Measurements from ENCODE around the gene ATXN7. TPM values are rescaled to one million over a fixed set of nuclear protein-coding genes. Genes with fewer than 3 reads are reported as not detected.

The ATXN7 gene
- total and polyA plus RNA-seq, 2 of the 13 experiments (the other 11 are each of a cell fraction or from before 2014, with no cell fraction given): 13.8 to 20.0 TPM

DNA sequence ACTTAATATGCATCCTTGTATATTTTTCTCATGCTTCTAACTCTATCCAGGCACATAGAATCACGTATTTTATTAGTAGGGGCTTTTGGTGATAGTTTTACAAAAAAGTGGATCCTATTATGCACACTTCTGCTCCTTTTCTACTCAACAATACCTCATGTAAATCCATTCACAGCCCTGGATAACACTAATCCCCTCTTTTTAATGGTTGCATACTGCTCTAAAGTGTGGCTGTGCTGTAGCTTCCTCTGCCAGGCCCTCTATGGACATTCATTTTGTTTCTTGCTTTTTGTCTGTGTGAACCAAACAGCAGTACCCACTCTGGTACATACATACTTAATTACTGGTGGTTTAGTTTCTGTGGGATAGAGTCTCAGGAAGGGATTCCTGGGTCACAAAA is 99.8 kb downstream of the ATXN7 start (continued):
- TF ChIP-seq BCL3 (CRISPR knock-in tag; IDR thresholded peaks at IDR 0.05) (no peak), ZNF737 (CRISPR knock-in tag; IDR thresholded peaks at IDR 0.05; ENCODE audit: borderline replicate concordance) (no peak), HNRNPH1 (optimal IDR thresholded peaks at IDR 0.05; ENCODE audit: low read depth, low read length) (no peak), ZNF326 (CRISPR knock-in tag; IDR thresholded peaks at IDR 0.05; ENCODE audit: borderline replicate concordance) (no peak)
- TF ChIP-seq, protein P1, sequence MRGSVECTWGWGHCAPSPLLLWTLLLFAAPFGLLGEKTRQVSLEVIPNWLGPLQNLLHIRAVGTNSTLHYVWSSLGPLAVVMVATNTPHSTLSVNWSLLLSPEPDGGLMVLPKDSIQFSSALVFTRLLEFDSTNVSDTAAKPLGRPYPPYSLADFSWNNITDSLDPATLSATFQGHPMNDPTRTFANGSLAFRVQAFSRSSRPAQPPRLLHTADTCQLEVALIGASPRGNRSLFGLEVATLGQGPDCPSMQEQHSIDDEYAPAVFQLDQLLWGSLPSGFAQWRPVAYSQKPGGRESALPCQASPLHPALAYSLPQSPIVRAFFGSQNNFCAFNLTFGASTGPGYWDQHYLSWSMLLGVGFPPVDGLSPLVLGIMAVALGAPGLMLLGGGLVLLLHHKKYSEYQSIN (CRISPR knock-in tag; IDR thresholded peaks at IDR 0.05; ENCODE audit: borderline replicate concordance): no peak

DNA sequence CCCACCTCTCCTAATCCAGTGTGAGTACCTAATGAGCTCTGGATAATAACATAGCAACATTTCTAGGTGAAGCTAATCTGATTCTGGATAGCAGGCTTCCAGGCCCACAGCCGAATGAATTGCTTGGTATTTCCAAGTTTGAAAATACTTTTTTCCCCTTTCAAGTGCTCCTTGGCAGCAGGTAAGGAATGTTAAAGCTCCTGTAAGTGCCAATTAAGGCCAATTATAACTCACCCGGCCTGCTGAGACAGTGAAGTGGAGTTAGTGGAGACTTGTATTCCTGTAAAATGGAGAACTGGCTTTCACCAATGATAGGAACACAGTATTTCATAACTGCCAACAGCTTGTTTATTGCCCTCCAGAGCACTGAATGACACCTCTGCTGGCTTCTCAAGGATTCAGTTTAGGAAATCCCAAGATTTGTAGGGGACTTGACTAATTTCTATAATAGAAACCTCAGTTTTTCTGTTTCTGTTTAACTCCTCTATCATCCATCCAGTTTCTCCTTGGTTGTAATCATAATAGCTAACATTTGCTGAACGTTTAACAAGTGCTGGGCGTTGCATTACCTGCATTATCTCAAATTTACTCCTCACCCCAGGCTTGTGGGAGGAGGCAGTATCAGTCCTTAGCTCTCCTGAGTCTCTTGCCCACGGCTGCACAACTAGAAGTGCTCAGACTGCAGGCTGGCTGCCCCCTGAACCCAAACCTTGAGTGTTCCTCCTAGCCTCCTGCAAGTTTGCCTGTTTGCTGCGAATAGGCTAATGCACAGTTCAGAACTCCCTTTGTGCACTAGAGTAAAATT is 101.2 kb downstream of the ATXN7 start:
- no TSS peak for BruUV-seq (replicated peaks)
- POLR2A ChIA-PET: no interaction called here
- H3K27me3 ChIP-seq (ENCODE audit: control insufficient read depth in 1 of 2, insufficient read depth in 2 of 2, low read length in 2 of 2): no peaks in the 10 kb centered on the region
- in situ Hi-C loops (cut with HindIII; ENCODE audit: extremely low pct_ligation_motif_present, low pct_unique_long_range_greater_than_20kb) (loop anchor here (5.0 kb wide), 1 partner anchor 32 kb away; no protein-coding TSS in a partner anchor), intact Hi-C loops (cut with micrococcal nuclease; ENCODE audit: unreplicated experiment) (loop anchor here (5.0 kb wide), 2 partner anchors 53 to 57 kb away; partner anchors contain the start of genes PSMD6 and SCAANT1)
- no peak for DNase-seq (ENCODE audit: low spot score)
- no peak overlapping the region for H3K4me3 ChIP-seq (replicated peaks in 1 of 3; ENCODE audit: insufficient read depth in 1 of 3, low read depth in 2 of 3, low read length in 3 of 3)
- no peaks in the 10 kb centered on the region for H3K9me3 ChIP-seq (ENCODE audit: low read length)
- H3K27ac ChIP-seq (ENCODE audit: extremely low read length, insufficient read depth, low read length): no peak overlapping the region
- H4K20me1 ChIP-seq (ENCODE audit: insufficient read depth, low read length): no peaks in the 10 kb centered on the region
- no peaks in the 10 kb centered on the region for H3K36me3 ChIP-seq (replicated peaks in 1 of 2; ENCODE audit: control insufficient read depth in 1 of 2, insufficient read depth in 2 of 2, low read length in 2 of 2)
- 93% methylated on average over 6 of the region's 6 CpGs for WGBS (ENCODE audit: low lambda C conversion rate)
- FAIRE-seq: no peak
- H3K4me1 ChIP-seq (ENCODE audit: insufficient read depth, low read length): peaks cover 32% of the 10 kb centered on the region
- no peak overlapping the region for H3K4me2 ChIP-seq (ENCODE audit: low read depth, low read length)
- H3K79me2 ChIP-seq (ENCODE audit: insufficient read depth, low read length): peaks cover 21% of the 10 kb centered on the region
- no peak for ATAC-seq
- H3K9ac ChIP-seq (ENCODE audit: insufficient read depth, low read depth, low read length): no peak overlapping the region
- CTCF ChIA-PET (ENCODE audit: low intra/inter-chr PET ratio, low total read pairs): no interaction called here
- no peak overlapping the region for H2AFZ ChIP-seq (ENCODE audit: low read length)
- TF ChIP-seq, protein P2, sequence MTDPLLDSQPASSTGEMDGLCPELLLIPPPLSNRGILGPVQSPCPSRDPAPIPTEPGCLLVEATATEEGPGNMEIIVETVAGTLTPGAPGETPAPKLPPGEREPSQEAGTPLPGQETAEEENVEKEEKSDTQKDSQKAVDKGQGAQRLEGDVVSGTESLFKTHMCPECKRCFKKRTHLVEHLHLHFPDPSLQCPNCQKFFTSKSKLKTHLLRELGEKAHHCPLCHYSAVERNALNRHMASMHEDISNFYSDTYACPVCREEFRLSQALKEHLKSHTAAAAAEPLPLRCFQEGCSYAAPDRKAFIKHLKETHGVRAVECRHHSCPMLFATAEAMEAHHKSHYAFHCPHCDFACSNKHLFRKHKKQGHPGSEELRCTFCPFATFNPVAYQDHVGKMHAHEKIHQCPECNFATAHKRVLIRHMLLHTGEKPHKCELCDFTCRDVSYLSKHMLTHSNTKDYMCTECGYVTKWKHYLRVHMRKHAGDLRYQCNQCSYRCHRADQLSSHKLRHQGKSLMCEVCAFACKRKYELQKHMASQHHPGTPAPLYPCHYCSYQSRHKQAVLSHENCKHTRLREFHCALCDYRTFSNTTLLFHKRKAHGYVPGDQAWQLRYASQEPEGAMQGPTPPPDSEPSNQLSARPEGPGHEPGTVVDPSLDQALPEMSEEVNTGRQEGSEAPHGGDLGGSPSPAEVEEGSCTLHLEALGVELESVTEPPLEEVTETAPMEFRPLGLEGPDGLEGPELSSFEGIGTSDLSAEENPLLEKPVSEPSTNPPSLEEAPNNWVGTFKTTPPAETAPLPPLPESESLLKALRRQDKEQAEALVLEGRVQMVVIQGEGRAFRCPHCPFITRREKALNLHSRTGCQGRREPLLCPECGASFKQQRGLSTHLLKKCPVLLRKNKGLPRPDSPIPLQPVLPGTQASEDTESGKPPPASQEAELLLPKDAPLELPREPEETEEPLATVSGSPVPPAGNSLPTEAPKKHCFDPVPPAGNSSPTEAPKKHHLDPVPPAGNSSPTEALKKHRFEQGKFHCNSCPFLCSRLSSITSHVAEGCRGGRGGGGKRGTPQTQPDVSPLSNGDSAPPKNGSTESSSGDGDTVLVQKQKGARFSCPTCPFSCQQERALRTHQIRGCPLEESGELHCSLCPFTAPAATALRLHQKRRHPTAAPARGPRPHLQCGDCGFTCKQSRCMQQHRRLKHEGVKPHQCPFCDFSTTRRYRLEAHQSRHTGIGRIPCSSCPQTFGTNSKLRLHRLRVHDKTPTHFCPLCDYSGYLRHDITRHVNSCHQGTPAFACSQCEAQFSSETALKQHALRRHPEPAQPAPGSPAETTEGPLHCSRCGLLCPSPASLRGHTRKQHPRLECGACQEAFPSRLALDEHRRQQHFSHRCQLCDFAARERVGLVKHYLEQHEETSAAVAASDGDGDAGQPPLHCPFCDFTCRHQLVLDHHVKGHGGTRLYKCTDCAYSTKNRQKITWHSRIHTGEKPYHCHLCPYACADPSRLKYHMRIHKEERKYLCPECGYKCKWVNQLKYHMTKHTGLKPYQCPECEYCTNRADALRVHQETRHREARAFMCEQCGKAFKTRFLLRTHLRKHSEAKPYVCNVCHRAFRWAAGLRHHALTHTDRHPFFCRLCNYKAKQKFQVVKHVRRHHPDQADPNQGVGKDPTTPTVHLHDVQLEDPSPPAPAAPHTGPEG (CRISPR knock-in tag; IDR thresholded peaks at IDR 0.05): no peak
- TF ChIP-seq KDM5A (IDR thresholded peaks at IDR 0.05; ENCODE audit: borderline replicate concordance, low read length) (no peak), HNRNPK (IDR thresholded peaks at IDR 0.05; ENCODE audit: low read depth, low read length, poor library complexity, severe bottlenecking) (no peak), RCOR2 (CRISPR knock-in tag; IDR thresholded peaks at IDR 0.05) (no peak)
- TF ChIP-seq, protein P3, sequence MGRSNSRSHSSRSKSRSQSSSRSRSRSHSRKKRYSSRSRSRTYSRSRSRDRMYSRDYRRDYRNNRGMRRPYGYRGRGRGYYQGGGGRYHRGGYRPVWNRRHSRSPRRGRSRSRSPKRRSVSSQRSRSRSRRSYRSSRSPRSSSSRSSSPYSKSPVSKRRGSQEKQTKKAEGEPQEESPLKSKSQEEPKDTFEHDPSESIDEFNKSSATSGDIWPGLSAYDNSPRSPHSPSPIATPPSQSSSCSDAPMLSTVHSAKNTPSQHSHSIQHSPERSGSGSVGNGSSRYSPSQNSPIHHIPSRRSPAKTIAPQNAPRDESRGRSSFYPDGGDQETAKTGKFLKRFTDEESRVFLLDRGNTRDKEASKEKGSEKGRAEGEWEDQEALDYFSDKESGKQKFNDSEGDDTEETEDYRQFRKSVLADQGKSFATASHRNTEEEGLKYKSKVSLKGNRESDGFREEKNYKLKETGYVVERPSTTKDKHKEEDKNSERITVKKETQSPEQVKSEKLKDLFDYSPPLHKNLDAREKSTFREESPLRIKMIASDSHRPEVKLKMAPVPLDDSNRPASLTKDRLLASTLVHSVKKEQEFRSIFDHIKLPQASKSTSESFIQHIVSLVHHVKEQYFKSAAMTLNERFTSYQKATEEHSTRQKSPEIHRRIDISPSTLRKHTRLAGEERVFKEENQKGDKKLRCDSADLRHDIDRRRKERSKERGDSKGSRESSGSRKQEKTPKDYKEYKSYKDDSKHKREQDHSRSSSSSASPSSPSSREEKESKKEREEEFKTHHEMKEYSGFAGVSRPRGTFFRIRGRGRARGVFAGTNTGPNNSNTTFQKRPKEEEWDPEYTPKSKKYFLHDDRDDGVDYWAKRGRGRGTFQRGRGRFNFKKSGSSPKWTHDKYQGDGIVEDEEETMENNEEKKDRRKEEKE (IDR thresholded peaks at IDR 0.05): no peak

Data from HepG2 (cell line).